CD14-positive monocyte (primary cell): Measurements from ENCODE around the gene VANGL1. TPM values are rescaled to one million over a fixed set of nuclear protein-coding genes. Genes with fewer than 3 reads are reported as not detected.

Experiments used
- DNase-seq, 3 donors: peaks; one replicate each; pipeline ENCODE4 v3.0.0-alpha.2; 2011 to 2022
- H2AFZ ChIP-seq: 2 replicates; pipeline ENCODE4 v1.6.0; 2012; ENCODE audit warnings: mild to moderate bottlenecking, low read depth, low read length, inconsistent platforms; ENCODE audit not compliant: insufficient read depth, poor library complexity, severe bottlenecking
- H3K27ac ChIP-seq, 2 donors: 1 replicate in 1 of 2; 2 replicates in 1 of 2; pipeline ENCODE4 v1.5.1; 2012 to 2013; ENCODE audit warnings: low read length in 2 of 2, control low read depth in 1 of 2, inconsistent platforms in 1 of 2, low read depth in 1 of 2, mild to moderate bottlenecking in 1 of 2
- H3K27me3 ChIP-seq, 2 donors: one replicate each; pipeline versions ENCODE4 v1.6.0 to v1.6.1; 2011 to 2013; ENCODE audit warnings: low read length in 2 of 2; ENCODE audit not compliant: control insufficient read depth in 2 of 2, insufficient read depth in 2 of 2
- H3K36me3 ChIP-seq, 2 donors: replicated peaks in 1 of 2; 1 replicate in 1 of 2; 2 replicates in 1 of 2; pipeline versions ENCODE4 v1.5.1 to v1.6.1; 2012 to 2013; ENCODE audit warnings: low read length in 2 of 2, control low read depth in 1 of 2, inconsistent platforms in 1 of 2, mild to moderate bottlenecking in 1 of 2; ENCODE audit not compliant: insufficient read depth in 2 of 2, control insufficient read depth in 1 of 2
- H3K4me1 ChIP-seq, 2 donors: 1 replicate in 1 of 2; 2 replicates in 1 of 2; pipeline versions ENCODE4 v1.5.1 to v1.6.1; 2012 to 2013; ENCODE audit warnings: low read length in 2 of 2, control low read depth in 1 of 2, inconsistent platforms in 1 of 2, mild to moderate bottlenecking in 1 of 2, moderate library complexity in 1 of 2; ENCODE audit not compliant: insufficient read depth in 2 of 2, control insufficient read depth in 1 of 2
- H3K4me2 ChIP-seq: replicated peaks from 2 replicates; pipeline ENCODE3; 2012; ENCODE audit warnings: low read length, moderate library complexity, mild to moderate bottlenecking; ENCODE audit not compliant: poor library complexity, severe bottlenecking; ENCODE audit errors: extremely low read depth
- H3K4me3 ChIP-seq, 3 experiments: fragments of 200-600 bp in 1 of 3; sonication (generic) in 1 of 3; replicated peaks in 1 of 3; 1 replicate in 2 of 3; 2 replicates in 1 of 3; pipeline ENCODE4 v1.5.1; 2011 to 2013; ENCODE audit warnings: low read length in 3 of 3, mild to moderate bottlenecking in 3 of 3, control low read depth in 2 of 3, low read depth in 2 of 3, inconsistent platforms in 1 of 3, moderate library complexity in 1 of 3
- H3K79me2 ChIP-seq: 2 replicates; pipeline ENCODE4 v1.6.0; 2012; ENCODE audit warnings: mild to moderate bottlenecking, control low read depth, inconsistent platforms, low read length, moderate library complexity; ENCODE audit not compliant: insufficient read depth
- H3K9ac ChIP-seq: 2 replicates; pipeline ENCODE4 v1.6.0; 2017; ENCODE audit warnings: low read length, mild to moderate bottlenecking; ENCODE audit not compliant: insufficient read depth, poor library complexity, severe bottlenecking
- H3K9me3 ChIP-seq, 2 donors: replicated peaks in 1 of 2; 1 replicate in 1 of 2; 2 replicates in 1 of 2; pipeline versions ENCODE4 v1.5.1 to v1.6.1; 2012 to 2013; ENCODE audit warnings: low read length in 2 of 2, control low read depth in 1 of 2; ENCODE audit not compliant: control insufficient read depth in 1 of 2, insufficient read depth in 1 of 2
- H4K20me1 ChIP-seq: 2 replicates; pipeline ENCODE4 v1.6.0; 2012; ENCODE audit warnings: mild to moderate bottlenecking, low read length, control low read depth, moderate library complexity; ENCODE audit not compliant: insufficient read depth
- H3K27ac Mint-ChIP-seq, 7 donors: one replicate each; pipeline ENCODE4 v1.8.0; 2020; ENCODE audit warnings: mild to moderate bottlenecking in 7 of 7, mixed read lengths in 7 of 7, moderate library complexity in 6 of 7, inconsistent platforms in 2 of 7
- H3K27me3 Mint-ChIP-seq, 3 donors: one replicate each; pipeline ENCODE4 v1.8.0; 2021 to 2022; ENCODE audit warnings: low read depth in 3 of 3, mild to moderate bottlenecking in 3 of 3, mixed read lengths in 3 of 3, moderate library complexity in 3 of 3, inconsistent platforms in 1 of 3
- H3K36me3 Mint-ChIP-seq, 2 donors: one replicate each; pipeline ENCODE4 v1.8.0; 2020; ENCODE audit warnings: mixed read lengths in 2 of 2, inconsistent platforms in 1 of 2, mild to moderate bottlenecking in 1 of 2
- H3K4me1 Mint-ChIP-seq: one replicate; pipeline ENCODE4 v1.8.0; 2020; ENCODE audit warnings: mild to moderate bottlenecking, mixed read lengths
- H3K4me3 Mint-ChIP-seq, 2 donors: one replicate each; pipeline ENCODE4 v1.8.0; 2020; ENCODE audit warnings: mild to moderate bottlenecking in 2 of 2, mixed read lengths in 2 of 2, moderate library complexity in 1 of 2
- H3K9me3 Mint-ChIP-seq, 7 donors: one replicate each; pipeline ENCODE4 v1.8.0; 2020 to 2022; ENCODE audit warnings: mixed read lengths in 7 of 7, mild to moderate bottlenecking in 6 of 7, moderate library complexity in 6 of 7, inconsistent platforms in 2 of 7
- WGBS: methylation state at CpG from one replicate; pipeline ENCODE4 v1.1.5; 2013; ENCODE audit warnings: missing lambda C conversion rate; ENCODE audit not compliant: insufficient coverage; 5-methylcytosine and 5-hydroxymethylcytosine counted together
- intact Hi-C, 2 donors: fragments of 100-400 bp; cut with micrococcal nuclease; formaldehyde crosslinking; loops; one replicate each; pipeline versions ENCODE4 v1.15.0 to v1.15.1; 2023
- polyA plus RNA-seq, 3 donors: library from polyadenylated mRNA; depleted of rRNA in 1 of 3; unstranded in 2 of 3; stranded (reverse) in 1 of 3; fragments of 300-500 nt in 2 of 3; fragments of >200 nt in 1 of 3; fragmentation: Illumina TruSeq in 2 of 3; gene quantifications; 1 replicate in 2 of 3; 2 replicates in 1 of 3; pipeline ENCODE4 v1.2.3, GENCODE V29; 2012 to 2021
- TF ChIP-seq, protein P1 (sequence below): fragments of 200-600 bp; IDR thresholded peaks from one replicate; pipeline ENCODE4 v1.8.0; 2022; ENCODE audit warnings: antibody characterized with exemption, mild to moderate bottlenecking

The VANGL1 gene
- polyA plus RNA-seq, 3 donors: 0.67 to 2.0 (median 1.3) TPM

DNA sequence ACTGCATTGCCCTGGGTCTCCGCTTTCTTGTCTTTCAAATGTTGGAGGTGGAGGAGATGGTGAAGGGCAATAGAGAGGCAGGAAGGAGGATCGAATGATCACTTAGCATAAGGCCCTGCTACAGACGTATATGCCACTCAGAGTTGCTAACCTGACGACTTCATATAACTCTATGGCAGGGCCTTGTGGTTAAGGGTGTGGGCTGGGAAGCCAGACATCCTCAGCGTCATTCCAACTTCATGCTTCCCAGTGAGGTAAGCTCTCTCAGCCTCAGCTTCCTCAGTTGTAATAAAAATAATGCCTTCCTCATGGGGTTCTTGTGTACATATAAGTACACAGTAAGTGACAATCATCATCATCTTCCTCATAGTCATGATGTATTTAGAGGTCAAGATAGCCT, 72.1 kb downstream of the VANGL1 start:
- Histone ChIP-seq H3K27ac (no peak overlapping the region), H3K9ac (no peak overlapping the region), H3K4me3 (no peak overlapping the region), H3K4me1 (no peaks in the 10 kb centered on the region), H2AFZ (no peak overlapping the region), H3K27me3 (no peaks in the 10 kb centered on the region), H3K79me2 (no peaks in the 10 kb centered on the region), H3K9me3 (no peaks in the 10 kb centered on the region), H3K36me3 (no peaks in the 10 kb centered on the region), H4K20me1 (no peaks in the 10 kb centered on the region), H3K4me2 (no peak overlapping the region)
- no peak overlapping the region for H3K27ac Mint-ChIP-seq
- no peak overlapping the region for H3K4me3 Mint-ChIP-seq
- DNase-seq: no peak
- H3K4me1 Mint-ChIP-seq: peaks cover 2% of the 10 kb centered on the region
- H3K27me3 Mint-ChIP-seq: peaks cover 4 to 6% (median 6%) of the 10 kb centered on the region in 3 donors
- intact Hi-C loops: loop anchor here in 1 of 2 donors (2.0 kb wide), 1 partner anchor 57 kb away; no protein-coding TSS in a partner anchor
- no peaks in the 10 kb centered on the region for H3K36me3 Mint-ChIP-seq
- no peaks in the 10 kb centered on the region for H3K9me3 Mint-ChIP-seq
- WGBS: no CpG with 5 or more reads among the region's 5 CpGs
- TF ChIP-seq, protein P1, sequence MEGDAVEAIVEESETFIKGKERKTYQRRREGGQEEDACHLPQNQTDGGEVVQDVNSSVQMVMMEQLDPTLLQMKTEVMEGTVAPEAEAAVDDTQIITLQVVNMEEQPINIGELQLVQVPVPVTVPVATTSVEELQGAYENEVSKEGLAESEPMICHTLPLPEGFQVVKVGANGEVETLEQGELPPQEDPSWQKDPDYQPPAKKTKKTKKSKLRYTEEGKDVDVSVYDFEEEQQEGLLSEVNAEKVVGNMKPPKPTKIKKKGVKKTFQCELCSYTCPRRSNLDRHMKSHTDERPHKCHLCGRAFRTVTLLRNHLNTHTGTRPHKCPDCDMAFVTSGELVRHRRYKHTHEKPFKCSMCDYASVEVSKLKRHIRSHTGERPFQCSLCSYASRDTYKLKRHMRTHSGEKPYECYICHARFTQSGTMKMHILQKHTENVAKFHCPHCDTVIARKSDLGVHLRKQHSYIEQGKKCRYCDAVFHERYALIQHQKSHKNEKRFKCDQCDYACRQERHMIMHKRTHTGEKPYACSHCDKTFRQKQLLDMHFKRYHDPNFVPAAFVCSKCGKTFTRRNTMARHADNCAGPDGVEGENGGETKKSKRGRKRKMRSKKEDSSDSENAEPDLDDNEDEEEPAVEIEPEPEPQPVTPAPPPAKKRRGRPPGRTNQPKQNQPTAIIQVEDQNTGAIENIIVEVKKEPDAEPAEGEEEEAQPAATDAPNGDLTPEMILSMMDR: no peak

DNA sequence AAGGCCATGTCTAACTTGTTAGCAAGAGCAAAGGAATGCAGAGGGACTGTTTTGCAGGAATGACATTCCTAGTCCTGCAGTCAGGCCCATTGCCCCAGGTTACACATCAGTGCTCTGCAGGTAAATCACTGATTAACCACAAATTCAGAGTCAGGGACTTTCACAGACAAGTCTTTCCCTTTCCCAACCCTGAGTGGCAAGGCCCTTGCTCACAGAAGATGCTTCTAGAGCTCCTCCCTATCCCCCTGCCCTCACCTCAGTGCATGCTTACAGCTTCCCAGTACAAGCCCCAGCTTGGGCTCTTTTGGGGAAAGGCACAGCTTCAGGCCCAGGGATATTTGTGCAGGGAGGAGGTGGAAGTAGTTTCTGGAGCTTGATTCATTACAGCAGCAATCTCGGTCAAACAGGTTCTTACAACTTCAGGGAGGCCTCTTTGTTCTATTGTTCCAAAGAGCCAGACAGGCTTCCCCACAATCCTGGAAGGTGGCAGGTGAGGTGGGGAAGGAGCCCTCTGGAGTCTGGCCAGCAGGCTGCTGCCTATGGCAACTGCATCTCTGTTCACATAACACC, 72.9 kb downstream of the VANGL1 start:
- no peak overlapping the region for H3K4me2 ChIP-seq

More for the DNA sequence above, 72.9 kb downstream of the VANGL1 start:
- no peak overlapping the region for H2AFZ ChIP-seq
- H3K4me3 ChIP-seq: no peak overlapping the region
- H3K27ac ChIP-seq: no peak overlapping the region
- Mint-ChIP-seq H3K4me3 (no peak overlapping the region), H3K4me1 (peaks cover 2% of the 10 kb centered on the region), H3K9me3 (no peaks in the 10 kb centered on the region), H3K27ac (peak overlapping the region in 2 of 7 donors; percentile 33 to 63), H3K36me3 (no peaks in the 10 kb centered on the region), H3K27me3 (peaks cover 4 to 11% (median 6%) of the 10 kb centered on the region in 3 donors)
- H3K79me2 ChIP-seq: no peaks in the 10 kb centered on the region
- no peaks in the 10 kb centered on the region for H3K4me1 ChIP-seq
- H3K27me3 ChIP-seq: no peaks in the 10 kb centered on the region
- TF ChIP-seq, protein P1: no peak
- H3K9ac ChIP-seq: no peak overlapping the region
- H3K36me3 ChIP-seq: no peaks in the 10 kb centered on the region
- 100% methylated on average over 1 of the region's 1 CpG for WGBS
- no peaks in the 10 kb centered on the region for H4K20me1 ChIP-seq
- intact Hi-C loops: loop anchor here (2.0 to 5.0 kb wide), 2 partner anchors 56 to 58 kb away; no protein-coding TSS in a partner anchor
- no peaks in the 10 kb centered on the region for H3K9me3 ChIP-seq
- DNase-seq: no peak
